ENCODE data around the gene MACROD2. TPM values are rescaled to one million over a fixed set of nuclear protein-coding genes. Genes with fewer than 3 reads are reported as not detected.

The MACROD2 gene
- total RNA-seq, 1 donor from 2014 or later = 3.5 TPM

DNA sequence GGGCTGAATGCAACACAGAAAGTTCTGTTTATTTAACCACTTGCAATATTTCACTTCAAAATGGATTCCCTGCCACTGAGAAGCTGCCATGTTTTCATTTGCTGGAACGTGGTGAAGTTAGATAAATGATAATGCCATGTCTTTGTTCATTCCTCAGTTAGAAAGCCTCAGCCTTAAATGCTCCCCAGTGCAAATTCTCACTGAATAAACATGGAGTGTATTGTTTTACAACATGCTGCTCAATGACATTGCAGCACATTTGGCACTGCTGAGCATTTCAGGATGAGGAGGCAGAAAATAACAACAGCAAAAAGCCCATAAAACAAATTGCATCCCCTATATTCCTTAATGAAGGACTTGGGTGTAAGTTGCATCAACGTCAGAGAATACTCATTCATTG lies 1255.9 kb downstream of the MACROD2 start:
- H3K27ac ChIP-seq = no peak overlapping the region
- DNase-seq (ENCODE audit: low spot score in 2 of 2) = no peak
- H3K9me3 ChIP-seq = no peaks in the 10 kb centered on the region
- H3K27me3 ChIP-seq = no peaks in the 10 kb centered on the region
- intact Hi-C loops (cut with DNase I) = no loop called here
- no peak overlapping the region for H3K4me3 ChIP-seq
- no peaks in the 10 kb centered on the region for H3K36me3 ChIP-seq
- H3K4me1 ChIP-seq = no peaks in the 10 kb centered on the region
- TF ChIP-seq, protein P1, sequence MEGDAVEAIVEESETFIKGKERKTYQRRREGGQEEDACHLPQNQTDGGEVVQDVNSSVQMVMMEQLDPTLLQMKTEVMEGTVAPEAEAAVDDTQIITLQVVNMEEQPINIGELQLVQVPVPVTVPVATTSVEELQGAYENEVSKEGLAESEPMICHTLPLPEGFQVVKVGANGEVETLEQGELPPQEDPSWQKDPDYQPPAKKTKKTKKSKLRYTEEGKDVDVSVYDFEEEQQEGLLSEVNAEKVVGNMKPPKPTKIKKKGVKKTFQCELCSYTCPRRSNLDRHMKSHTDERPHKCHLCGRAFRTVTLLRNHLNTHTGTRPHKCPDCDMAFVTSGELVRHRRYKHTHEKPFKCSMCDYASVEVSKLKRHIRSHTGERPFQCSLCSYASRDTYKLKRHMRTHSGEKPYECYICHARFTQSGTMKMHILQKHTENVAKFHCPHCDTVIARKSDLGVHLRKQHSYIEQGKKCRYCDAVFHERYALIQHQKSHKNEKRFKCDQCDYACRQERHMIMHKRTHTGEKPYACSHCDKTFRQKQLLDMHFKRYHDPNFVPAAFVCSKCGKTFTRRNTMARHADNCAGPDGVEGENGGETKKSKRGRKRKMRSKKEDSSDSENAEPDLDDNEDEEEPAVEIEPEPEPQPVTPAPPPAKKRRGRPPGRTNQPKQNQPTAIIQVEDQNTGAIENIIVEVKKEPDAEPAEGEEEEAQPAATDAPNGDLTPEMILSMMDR (IDR thresholded peaks at IDR 0.05) = no peak

DNA sequence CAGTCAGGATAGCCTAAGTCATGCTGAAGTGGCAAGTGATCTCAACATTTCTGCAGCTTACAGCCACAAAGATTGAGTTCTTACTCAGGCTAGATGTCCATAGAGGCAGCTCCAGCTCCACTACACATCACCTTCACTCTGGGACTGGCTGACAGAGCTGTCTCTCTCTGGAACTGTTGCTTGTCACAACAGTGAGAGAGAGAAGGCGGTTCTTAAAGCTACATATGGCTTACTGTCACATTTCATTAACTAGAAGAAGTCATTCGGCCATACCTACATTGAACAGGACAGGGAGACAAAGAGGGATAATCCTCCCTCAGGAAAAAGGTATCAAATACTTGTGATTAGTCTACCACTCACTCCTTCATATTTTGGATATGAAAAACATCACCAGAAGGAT lies 1257.0 kb downstream of the MACROD2 start:
- intact Hi-C loops (cut with DNase I) = no loop called here
- H3K4me3 ChIP-seq = no peak overlapping the region
- no peak for DNase-seq (ENCODE audit: low spot score in 2 of 2)
- H3K27me3 ChIP-seq = no peaks in the 10 kb centered on the region
- H3K9me3 ChIP-seq = no peaks in the 10 kb centered on the region
- no peaks in the 10 kb centered on the region for H3K36me3 ChIP-seq
- no peaks in the 10 kb centered on the region for H3K4me1 ChIP-seq
- no peak overlapping the region for H3K27ac ChIP-seq
- TF ChIP-seq, protein P1 (IDR thresholded peaks at IDR 0.05) = no peak

- H3K27ac ChIP-seq = no peak overlapping the region
- intact Hi-C loops (cut with DNase I) = no loop called here
- no peaks in the 10 kb centered on the region for H3K36me3 ChIP-seq
- TF ChIP-seq, protein P1 (IDR thresholded peaks at IDR 0.05) = no peak
- H3K4me3 ChIP-seq = no peak overlapping the region
- no peaks in the 10 kb centered on the region for H3K27me3 ChIP-seq
- DNase-seq (ENCODE audit: low spot score in 2 of 2) = no peak
- H3K4me1 ChIP-seq = no peaks in the 10 kb centered on the region
- no peaks in the 10 kb centered on the region for H3K9me3 ChIP-seq
These were observed 1258.1 kb downstream of the MACROD2 start for GRCh38 chr20:15253431-15253830.

GRCh38 chr20:15256676-15257568 lies 1261.6 kb downstream of the MACROD2 start:
- no peaks in the 10 kb centered on the region for H3K4me1 ChIP-seq
- TF ChIP-seq, protein P1 (IDR thresholded peaks at IDR 0.05) = no peak
- no peaks in the 10 kb centered on the region for H3K36me3 ChIP-seq
- DNase-seq (ENCODE audit: low spot score in 2 of 2) = no peak
- intact Hi-C loops (cut with DNase I) = no loop called here
- no peak overlapping the region for H3K27ac ChIP-seq
- no peaks in the 10 kb centered on the region for H3K9me3 ChIP-seq
- H3K4me3 ChIP-seq = no peak overlapping the region
- no peaks in the 10 kb centered on the region for H3K27me3 ChIP-seq

DNA sequence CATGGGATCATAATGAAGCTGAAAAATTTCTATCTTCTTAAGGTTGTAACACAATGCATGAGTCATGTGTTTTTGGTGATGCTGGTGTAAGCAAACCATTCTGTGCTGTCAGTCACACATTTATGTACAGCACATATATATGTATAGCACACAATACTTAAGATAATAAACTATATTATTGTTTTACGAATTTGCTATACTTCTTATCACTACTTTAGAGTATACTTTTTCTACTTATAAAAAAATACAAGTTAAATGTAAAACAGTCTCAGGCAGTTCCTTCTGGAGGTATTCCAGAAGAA lies 1262.2 kb downstream of the MACROD2 start:
- Histone ChIP-seq H3K9me3 (no peaks in the 10 kb centered on the region), H3K27ac (no peak overlapping the region), H3K27me3 (no peaks in the 10 kb centered on the region), H3K4me1 (no peaks in the 10 kb centered on the region), H3K36me3 (no peaks in the 10 kb centered on the region), H3K4me3 (no peak overlapping the region)
- DNase-seq (ENCODE audit: low spot score in 2 of 2) = no peak
- intact Hi-C loops (cut with DNase I) = no loop called here
- TF ChIP-seq, protein P1 (IDR thresholded peaks at IDR 0.05) = no peak
